ENCODE data around the gene SEC31B. TPM values are rescaled to one million over a fixed set of nuclear protein-coding genes. Genes with fewer than 3 reads are reported as not detected.

SEC31B gene
- total RNA-seq, 1 experiment from 2014 or later, result 6.3 TPM

GRCh38 chr10:100462709-100463108 lies 57.0 kb downstream of the SEC31B start, which contains the start of gene WNT8B:
Gene WNT8B, plus strand, starts transcription at chr10:100463009. Its CDS starts 160 bp downstream, at chr10:100463169.
- peaks cover 82% of the 10 kb centered on the region for H3K27me3 Mint-ChIP-seq (ENCODE audit: low read depth)
- no peaks in the 10 kb centered on the region for H4K20me1 ChIP-seq (ENCODE audit: control insufficient read depth, insufficient read depth, insufficient read length)
- no peaks in the 10 kb centered on the region for H3K9me3 ChIP-seq (ENCODE audit: control insufficient read depth, low read depth, low read length)
- no peak within 1 kb of the TSS for H4K8ac ChIP-seq (replicated peaks; ENCODE audit: insufficient read length, low read depth, low read length)
- H4K5ac ChIP-seq (ENCODE audit: insufficient read length, low read depth, low read length), result no peak within 1 kb of the TSS
- H2BK12ac ChIP-seq (ENCODE audit: insufficient read length, low read depth, low read length), result no peak within 1 kb of the TSS
- no CpG with 5 or more reads among the region's 4 CpGs for WGBS (ENCODE audit: extremely low coverage, insufficient read length, low lambda C conversion rate)
- H3K4me1 ChIP-seq (ENCODE audit: insufficient read depth, low read length), result no peaks in the 10 kb centered on the region; the same call in 1 of the 2 replicates
- no peak for DNase-seq
- H3K79me1 ChIP-seq (ENCODE audit: insufficient read depth, low read depth, low read length, poor library complexity, severe bottlenecking), result no peaks in the 10 kb centered on the region
- H3K4ac ChIP-seq (ENCODE audit: low read depth, low read length), result no peak within 1 kb of the TSS
- H3K27ac ChIP-seq (ENCODE audit: insufficient read length, low read depth, low read length), result no peak within 1 kb of the TSS
- no peak for TF ChIP-seq CTCF (conservative IDR thresholded peaks at IDR 0.05)
- H3K23me2 ChIP-seq (ENCODE audit: insufficient read length, low read depth, low read length, poor library complexity, severe bottlenecking), result no peaks in the 10 kb centered on the region
- peak within 1 kb of the TSS in 1 of 3 experiments; percentile 31; a peak in 1 of 7 replicates for H3K27ac Mint-ChIP-seq
- H3K4me1 Mint-ChIP-seq, result peaks cover 4 to 8% of the 10 kb centered on the region in 2 experiments; a peak in 2 of 4 replicates
- H3K23ac ChIP-seq (ENCODE audit: insufficient read length, low read depth, low read length), result no peak within 1 kb of the TSS
- no peak within 1 kb of the TSS for H2BK20ac ChIP-seq (ENCODE audit: low read depth, low read length, poor library complexity, severe bottlenecking)
- no peak within 1 kb of the TSS for H3K56ac ChIP-seq (ENCODE audit: insufficient read length, low read depth, low read length)
- no peak within 1 kb of the TSS for H3K9ac ChIP-seq (ENCODE audit: extremely low read depth, insufficient read length, low read length)
- no peaks in the 10 kb centered on the region for H3K27me3 ChIP-seq (ENCODE audit: insufficient read depth, low read length)
- no peak within 1 kb of the TSS for H2BK120ac ChIP-seq (ENCODE audit: low read depth, low read length, poor library complexity, severe bottlenecking)
- no peaks in the 10 kb centered on the region for H3K79me2 ChIP-seq (ENCODE audit: insufficient read depth, low read length)
- H3K4me2 ChIP-seq (ENCODE audit: insufficient read depth, insufficient read length, low read length), result no peak within 1 kb of the TSS
- no peak within 1 kb of the TSS for H2AFZ ChIP-seq (ENCODE audit: low read length)
- no peaks in the 10 kb centered on the region for H3K36me3 Mint-ChIP-seq (ENCODE audit: insufficient read depth in 1 of 3, low read depth in 3 of 3)
- H3K14ac ChIP-seq (ENCODE audit: insufficient read depth, low read length), result no peak within 1 kb of the TSS
- H3T11ph ChIP-seq (ENCODE audit: low read length), result no peak within 1 kb of the TSS
- H3K18ac ChIP-seq (ENCODE audit: insufficient read length, low read depth, low read length), result no peak within 1 kb of the TSS
- H4K91ac ChIP-seq (ENCODE audit: insufficient read length, low read depth, low read length), result no peak within 1 kb of the TSS
- H2BK15ac ChIP-seq (ENCODE audit: low read depth, low read length), result no peak within 1 kb of the TSS
- no peak within 1 kb of the TSS for H2AK5ac ChIP-seq (ENCODE audit: insufficient read length, low read length)
- no peaks in the 10 kb centered on the region; a peak in 1 of 5 replicates for H3K9me3 Mint-ChIP-seq
- H3K4me3 Mint-ChIP-seq, result no peak within 1 kb of the TSS
- no peak within 1 kb of the TSS for H2BK5ac ChIP-seq (ENCODE audit: insufficient read length, low read length)
